GM20431 (cell line): ENCODE measurements around the gene CSNK1E.
"Not testable (repeated sequence)": the region's sequence is repeated elsewhere in the genome, so short reads cannot be mapped to it uniquely, and the experiment has no call there.

Experiments
- in situ Hi-C: fragments of 300-500 bp; cut with MseI, MboI; formaldehyde crosslinking; loops from one replicate; pipeline ENCODE4 v1.15.0; 2020; ENCODE audit warnings: low sequenced_read_pairs; ENCODE audit not compliant: unreplicated experiment

The CSNK1E gene

DNA sequence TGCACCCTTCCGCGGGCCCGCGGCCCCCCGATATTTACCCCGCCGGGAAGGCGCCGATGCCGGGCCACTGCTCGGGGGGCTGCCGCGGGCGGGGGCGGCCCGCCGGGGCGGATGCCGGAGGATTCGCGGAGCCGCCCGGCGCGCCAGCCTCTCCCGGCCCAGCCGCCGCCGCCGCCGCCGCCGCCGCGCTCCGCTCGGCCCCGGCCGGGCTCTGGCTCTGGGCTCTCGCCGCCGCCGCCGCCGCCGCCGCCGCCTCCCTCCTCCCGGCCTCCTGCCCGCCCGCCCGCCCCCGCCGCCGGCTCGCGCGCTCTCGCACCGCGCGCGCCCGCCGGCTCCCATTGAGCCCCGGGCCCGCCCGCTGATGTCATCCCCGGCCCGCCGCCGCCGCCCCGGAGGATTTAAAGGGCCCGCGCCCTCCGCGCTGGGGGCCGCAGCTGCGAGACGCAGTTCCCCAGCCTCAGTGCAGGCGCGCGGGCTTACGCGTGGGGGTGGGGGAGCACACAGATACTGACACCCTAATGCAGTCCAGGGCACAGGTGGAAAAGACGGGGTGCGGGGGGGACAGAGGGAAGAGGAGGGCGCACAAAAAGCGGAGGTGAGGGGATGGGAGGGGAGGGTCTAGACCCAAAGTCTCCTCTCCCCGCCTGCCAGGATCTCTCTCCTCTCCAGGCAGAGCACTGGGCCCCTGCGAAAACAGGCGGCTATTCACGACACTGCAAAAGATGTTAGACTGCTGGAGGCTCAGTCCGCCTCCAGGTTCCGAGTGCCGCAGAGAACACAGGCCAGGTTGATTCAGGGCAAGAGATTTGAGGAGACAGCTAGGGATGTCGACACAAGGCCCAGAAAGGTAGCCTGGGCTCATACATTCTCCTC lies at the start of gene CSNK1E:
TSS of gene CSNK1E (minus strand) at position 312 of the 873 bp plus-strand sequence. CDS start 3,276 bp downstream, outside the sequence.
- in situ Hi-C loops = no loop called here

GRCh38 chr22:38365829-38366228 lies 48.6 kb upstream of the CSNK1E start:
- in situ Hi-C loops = not testable (repeated sequence)

DNA sequence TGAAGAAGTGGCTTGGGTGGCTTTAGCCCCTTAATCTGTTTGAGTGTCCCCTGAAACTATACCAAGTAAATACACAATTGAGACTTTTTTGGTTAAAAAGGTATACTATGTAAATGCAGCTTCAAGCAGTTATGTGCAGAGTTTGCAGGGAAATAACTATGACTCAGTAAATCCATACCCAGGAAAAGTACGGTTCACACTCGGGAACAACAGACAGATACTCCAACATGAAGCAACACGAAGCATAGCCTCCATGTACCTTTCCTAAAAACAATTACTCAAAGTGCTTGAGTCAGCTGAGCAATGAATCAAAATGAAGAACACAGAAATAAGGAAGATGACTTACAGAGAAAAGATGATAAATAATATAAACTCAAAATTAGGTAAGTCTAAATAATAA lies 47.9 kb upstream of the CSNK1E start:
- in situ Hi-C loops = not testable (repeated sequence)

- in situ Hi-C loops = not testable (repeated sequence)
Observed at GRCh38 chr22:38360560-38360959, 43.3 kb upstream of the CSNK1E start.

DNA sequence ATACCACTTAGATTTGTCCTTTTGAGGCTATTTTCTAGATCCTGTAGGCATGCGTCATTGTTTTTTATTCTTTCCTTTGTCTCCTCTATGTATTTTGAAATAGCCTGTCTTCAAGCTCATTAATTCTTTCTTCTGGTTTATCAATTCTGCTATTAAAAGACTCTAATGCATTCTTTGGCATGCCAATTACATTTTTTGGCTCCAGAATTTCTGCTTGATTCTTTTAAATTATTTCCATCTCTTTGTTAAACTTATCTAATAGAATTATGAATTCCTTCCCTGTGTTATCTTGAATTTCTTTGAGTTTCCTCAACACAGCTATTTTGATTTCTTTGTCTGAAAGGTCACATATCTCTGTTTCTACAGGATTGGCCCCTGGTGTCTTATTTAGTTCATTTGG lies 42.6 kb upstream of the CSNK1E start:
- in situ Hi-C loops = not testable (repeated sequence)

GRCh38 chr22:38357971-38358370 lies 40.7 kb upstream of the CSNK1E start:
- in situ Hi-C loops = not testable (repeated sequence)

DNA sequence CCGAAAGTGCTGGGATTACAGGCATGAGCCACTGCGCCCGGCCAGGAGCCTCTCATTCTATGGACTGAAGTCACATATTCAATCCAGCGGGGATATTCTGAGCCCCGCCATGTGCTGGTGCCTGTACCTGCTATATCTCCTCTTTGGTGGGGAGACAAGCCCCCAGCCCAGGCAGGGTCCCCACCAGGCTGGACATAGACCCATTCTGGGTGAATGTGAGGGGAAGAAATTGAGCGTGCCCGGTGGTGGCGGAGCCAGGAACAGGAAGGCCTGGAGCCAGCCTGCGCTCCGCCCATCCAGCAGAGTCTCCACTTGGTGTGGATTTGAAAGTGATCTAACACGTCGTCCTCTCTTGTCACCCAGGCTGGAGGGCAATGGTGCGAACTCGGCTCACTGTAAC lies 38.0 kb upstream of the CSNK1E start:
- in situ Hi-C loops = no loop called here

DNA sequence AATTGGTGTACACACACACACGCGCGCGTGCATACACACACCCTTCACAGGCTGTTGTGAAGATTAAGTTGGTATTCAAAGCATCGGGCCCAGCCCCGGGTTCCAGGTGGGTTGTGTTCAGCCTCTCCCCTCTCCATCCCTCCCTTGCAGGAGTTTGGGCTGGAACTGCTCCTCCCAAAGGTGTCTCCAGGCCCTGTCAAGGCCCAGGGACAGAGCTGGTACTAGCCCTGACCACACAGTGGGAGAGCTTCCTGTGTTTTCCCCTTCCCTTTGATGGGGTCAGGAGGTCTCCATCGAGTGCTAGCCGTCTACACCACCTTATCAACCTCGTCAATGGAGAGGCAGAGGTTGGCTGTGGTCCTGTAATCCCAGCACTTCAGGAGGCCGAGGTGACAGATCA lies 36.5 kb upstream of the CSNK1E start:
- in situ Hi-C loops = no loop called here

DNA sequence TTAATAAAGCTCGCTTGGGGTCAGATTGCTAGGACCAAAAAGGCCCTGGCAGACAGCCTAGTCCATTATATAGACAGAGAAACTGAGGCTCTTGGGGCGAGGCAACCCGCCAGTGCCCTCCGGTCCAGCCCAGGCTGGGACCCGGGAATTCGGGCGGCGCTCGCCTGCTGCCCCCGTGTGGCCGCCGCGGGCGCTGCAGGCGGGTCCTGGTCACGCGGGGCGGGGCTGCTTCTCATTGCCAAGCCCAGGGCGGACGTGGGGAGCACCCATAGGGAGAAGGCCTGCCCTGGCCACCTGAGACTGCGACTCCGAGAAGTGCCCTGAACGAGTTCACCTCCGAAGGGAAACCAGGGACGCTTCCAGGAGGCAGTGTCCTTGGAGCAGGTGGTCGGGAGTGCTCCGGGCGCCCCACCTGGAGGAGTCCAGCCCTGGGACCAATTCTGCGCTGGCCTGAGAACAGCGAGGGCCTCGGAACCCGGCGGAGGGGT lies 36.0 kb upstream of the CSNK1E start:
- in situ Hi-C loops = no loop called here

- in situ Hi-C loops = no loop called here
Observed at GRCh38 chr22:38352436-38352835, 35.2 kb upstream of the CSNK1E start.

DNA sequence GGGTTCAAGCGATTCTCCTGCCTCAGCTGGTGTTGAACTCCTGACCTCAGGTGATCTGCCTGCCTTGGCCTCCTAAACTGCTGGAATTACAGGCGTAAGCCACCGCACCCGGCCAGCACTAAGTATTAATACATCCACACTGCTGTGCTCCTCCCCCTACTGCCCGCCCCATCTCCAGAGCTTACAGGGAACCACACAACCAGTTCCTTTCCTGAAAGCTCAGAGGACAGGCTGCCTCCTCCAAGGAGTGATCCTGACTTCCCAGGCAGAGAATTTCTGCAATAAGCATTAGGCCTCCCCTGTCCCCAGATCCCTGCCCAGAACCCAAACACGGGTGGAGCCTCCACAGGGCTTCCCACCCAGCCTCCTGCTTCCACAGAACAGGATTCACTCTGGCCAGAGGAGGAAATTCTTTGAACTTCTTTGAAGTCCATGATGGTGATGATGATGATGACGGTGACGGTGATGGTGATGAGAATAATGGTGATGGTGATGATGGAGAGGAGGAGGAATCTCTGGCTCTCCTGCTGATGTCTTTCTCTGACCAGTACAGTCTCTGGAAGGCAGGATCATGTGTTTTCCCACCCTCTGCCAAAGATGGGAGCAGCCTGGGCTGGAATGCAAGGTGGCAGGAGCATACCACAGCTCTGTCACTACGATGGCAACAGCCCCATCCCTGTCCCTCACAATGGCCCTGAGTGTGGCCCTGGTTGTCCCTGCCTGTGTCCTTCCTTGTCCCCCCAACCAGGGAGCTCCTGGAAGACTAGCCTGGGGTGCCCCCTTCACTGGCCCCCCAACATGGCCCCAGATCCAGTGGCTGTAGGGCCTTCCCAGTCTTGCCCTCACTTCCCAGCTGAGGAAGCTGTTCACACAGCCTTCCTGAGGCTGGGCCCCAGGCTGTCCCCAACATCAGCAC lies 33.5 kb upstream of the CSNK1E start:
- in situ Hi-C loops = no loop called here

DNA sequence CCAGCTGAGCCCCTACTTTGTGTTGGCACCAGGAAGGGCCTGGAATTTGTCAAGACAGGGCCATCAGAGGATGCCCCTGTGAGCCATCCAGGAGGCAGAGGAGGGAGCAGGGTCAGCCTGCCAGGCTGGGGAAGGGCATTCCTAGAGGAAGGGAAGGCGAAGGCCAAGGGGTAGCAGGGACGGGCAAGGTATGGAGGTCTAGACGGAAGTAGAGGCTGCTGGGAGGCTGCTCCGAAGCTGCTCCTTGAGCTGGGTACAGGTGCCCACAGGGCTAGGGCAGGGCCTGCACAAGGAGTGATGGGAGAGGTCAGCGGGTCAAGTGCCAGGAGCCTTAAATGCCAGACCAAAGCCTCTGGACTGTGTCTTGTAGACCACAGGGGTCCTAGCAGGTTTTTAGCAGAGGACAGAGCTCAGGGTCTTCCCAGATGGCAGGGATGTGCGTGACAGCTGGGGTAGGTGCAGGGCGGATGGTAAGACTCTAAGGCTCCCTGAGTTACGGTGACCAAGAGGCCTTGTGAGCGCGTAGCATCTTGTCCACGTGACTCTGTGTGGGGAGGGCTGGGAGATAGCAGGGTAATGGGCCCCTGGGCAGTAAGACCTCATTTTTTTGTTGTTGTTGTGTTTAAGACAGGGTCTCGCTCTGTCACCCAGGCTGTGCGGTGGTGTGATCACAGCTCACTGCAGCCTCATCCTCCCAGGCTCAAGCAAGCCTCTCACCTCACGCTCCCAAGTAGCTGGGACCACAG lies 31.7 kb upstream of the CSNK1E start:
- in situ Hi-C loops = no loop called here

- in situ Hi-C loops = no loop called here
Observed at GRCh38 chr22:38347944-38348750, 30.9 kb upstream of the CSNK1E start.

GRCh38 chr22:38347181-38347943 lies 30.1 kb upstream of the CSNK1E start:
- in situ Hi-C loops = no loop called here

GRCh38 chr22:38346506-38346905 lies 29.3 kb upstream of the CSNK1E start:
- in situ Hi-C loops = no loop called here

DNA sequence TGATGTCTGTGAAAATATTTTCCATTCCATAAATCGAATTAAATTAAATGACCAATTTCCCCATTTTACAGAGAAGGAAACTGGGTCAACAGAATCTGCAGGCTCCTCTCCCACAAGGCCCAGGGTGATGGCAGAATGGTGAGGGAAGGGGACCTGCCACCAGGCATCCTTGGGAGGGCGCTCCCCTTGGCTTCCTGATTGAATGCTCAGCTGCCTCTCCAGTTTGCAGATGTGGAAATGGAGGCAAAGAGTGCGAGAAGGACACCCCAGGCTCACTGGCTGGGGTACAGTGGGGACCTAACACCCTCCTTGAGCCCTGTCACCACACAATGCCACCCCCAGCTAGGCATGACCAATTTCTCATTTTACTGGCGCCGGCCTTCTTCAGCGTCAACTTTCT lies 28.5 kb upstream of the CSNK1E start:
- in situ Hi-C loops = no loop called here

- in situ Hi-C loops = not testable (repeated sequence)
Observed at GRCh38 chr22:38339893-38340292, 22.7 kb upstream of the CSNK1E start.

DNA sequence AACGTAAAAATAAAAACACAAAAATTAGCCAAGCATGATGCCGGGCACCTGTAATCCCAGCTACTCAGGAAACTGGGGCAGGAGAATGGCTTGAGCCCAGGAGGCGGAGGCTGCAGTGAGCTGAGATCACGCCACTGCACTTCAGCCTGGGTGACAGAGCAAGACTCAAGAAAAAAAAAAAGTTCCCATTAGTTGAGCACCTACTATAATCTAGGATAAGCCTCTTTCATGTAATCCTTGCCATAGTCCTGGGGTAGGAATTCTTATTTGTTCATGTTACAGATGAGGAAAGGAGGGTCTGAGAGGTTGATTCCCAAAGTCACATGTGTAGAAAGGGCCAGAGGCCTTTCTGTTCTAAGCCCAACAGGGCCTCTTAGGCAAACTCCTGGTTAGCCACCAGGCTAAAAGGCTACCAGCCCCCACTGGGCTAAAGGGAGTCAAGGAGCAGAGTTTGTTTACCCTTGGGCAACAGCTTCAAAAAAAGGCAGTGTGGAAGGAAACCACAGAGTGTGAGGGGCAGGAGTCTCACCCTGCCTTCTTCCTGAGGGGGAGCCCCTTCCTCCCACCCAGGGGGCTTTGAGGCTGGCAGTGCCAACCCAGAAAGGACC lies 21.6 kb upstream of the CSNK1E start:
- in situ Hi-C loops = no loop called here
